MM.1S (cell line): ENCODE data around the gene ALG14.

Source experiments
- CTCF ChIP-seq: fragments of 300-600 bp; sonication (generic); IDR thresholded peaks from 2 replicates; pipeline ENCODE4 v1.5.1; 2016; ENCODE audit warnings: antibody characterized with exemption, low read length, mixed read lengths
- EZH2 ChIP-seq: fragments of 300-600 bp; sonication (generic); optimal IDR thresholded peaks from 2 replicates; pipeline ENCODE3; 2017; ENCODE audit warnings: low read depth, mild to moderate bottlenecking, antibody characterized with exemption, low read length, mixed read lengths

GRCh38 chr1:95007687-95008086, 65.1 kb downstream of the ALG14 start:
- TF ChIP-seq CTCF (no peak), EZH2 (no peak)
